D721Med (cell line): ENCODE measurements around the gene ADIPOR2.

Experiments used
- DNase-seq: peaks from one replicate; pipeline ENCODE4 v3.0.0; 2011; ENCODE audit warnings: low spot score; ENCODE audit not compliant: insufficient read length
- FAIRE-seq: peaks from 2 replicates; lab custom pipeline; 2011; peaks lifted over from hg19 to GRCh38; lab: Jason Lieb, UNC
- CTCF ChIP-seq: IDR thresholded peaks from 2 replicates; pipeline ENCODE4 v1.5.1; 2012; ENCODE audit warnings: mild to moderate bottlenecking, control low read depth; ENCODE audit not compliant: insufficient read depth; ENCODE audit errors: missing control alignments

ADIPOR2 gene

GRCh38 chr12:1836241-1836803 is 145.5 kb downstream of the ADIPOR2 start:
- FAIRE-seq (no peak), DNase-seq (no peak)
- no peak for TF ChIP-seq CTCF

GRCh38 chr12:1836854-1837421 is 146.1 kb downstream of the ADIPOR2 start:
- FAIRE-seq (no peak), DNase-seq (no peak)
- TF ChIP-seq CTCF: no peak

GRCh38 chr12:1837541-1838204 is 146.8 kb downstream of the ADIPOR2 start:
- FAIRE-seq (no peak), DNase-seq (no peak)
- no peak for TF ChIP-seq CTCF
